IPS DF 4.7 (cell line): ENCODE results near the gene NDEL1.

Source experiments
- DNase-seq: peaks from one replicate; pipeline ENCODE4 v3.0.0-alpha.2; 2013; ENCODE audit warnings: low spot score; ENCODE audit errors: extremely low read depth

Gene NDEL1

GRCh38 chr17:8477715-8478441 is 42.2 kb downstream of the NDEL1 start:
- DNase-seq, result no peak

GRCh38 chr17:8479431-8479947 is 43.8 kb downstream of the NDEL1 start:
- DNase-seq, result no peak

GRCh38 chr17:8480011-8480976 is 44.6 kb downstream of the NDEL1 start:
- no peak for DNase-seq

DNA sequence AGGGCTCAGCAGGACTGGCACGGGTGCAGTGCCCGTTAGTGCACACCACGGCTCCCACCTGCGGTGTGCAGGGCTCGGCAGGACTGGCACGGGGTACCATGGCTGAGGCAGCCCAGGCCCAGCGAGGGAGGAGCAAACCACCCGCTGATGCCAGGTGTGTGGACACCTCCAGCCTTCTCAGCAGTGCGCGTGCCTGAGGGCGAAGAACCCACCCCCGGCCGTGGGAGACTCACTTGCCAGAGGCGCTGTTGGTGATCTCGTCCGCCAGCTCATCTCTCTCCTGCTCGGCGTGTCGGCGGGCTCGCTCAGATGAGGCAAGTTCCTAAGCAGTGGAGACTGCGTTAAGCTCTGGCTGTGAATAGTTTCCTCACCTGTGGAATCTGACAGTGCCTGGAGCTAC is 45.4 kb downstream of the NDEL1 start:
- DNase-seq, result no peak

DNA sequence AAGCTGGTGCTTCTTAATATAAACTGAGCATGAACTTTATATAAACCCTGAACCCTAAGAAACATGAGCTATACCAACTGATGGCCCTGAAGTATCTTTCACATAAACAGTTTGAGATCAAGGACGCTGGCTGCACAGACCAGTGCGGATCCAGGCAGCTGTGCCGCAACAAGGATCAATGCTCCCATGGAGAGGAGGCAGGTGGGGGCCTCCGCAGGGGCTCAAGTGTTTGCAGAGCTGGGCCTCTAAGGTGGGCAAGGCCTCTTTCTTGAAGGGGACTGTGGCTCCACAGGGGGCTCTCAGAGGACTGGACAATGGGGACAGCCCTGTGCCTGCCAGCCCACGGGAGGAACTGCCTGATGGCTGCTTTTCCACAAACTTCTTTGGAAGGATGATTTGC is 46.0 kb downstream of the NDEL1 start:
- DNase-seq, result no peak

GRCh38 chr17:8482546-8482945 is 46.9 kb downstream of the NDEL1 start:
- no peak for DNase-seq

- no peak for DNase-seq
Measured at GRCh38 chr17:8484465-8484864, 48.8 kb downstream of the NDEL1 start.

DNA sequence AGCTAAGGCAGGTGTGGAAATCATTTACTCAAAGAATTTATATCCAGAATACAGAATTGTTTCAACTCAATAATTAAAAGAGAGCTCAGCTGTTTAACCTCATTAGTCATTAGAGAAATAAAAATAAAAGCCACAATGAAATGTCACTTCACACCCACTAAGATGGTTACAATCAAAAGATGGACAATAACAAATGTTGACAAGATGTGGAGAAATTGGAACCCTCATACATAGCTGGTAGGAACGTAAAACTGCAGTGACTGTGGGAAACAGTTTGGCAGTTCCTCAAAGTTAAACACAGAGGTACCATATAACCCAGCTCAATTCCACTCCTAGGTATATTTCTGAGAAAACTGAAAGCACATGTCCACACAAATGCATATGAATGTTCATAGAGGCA is 49.8 kb downstream of the NDEL1 start:
- DNase-seq, result no peak

DNA sequence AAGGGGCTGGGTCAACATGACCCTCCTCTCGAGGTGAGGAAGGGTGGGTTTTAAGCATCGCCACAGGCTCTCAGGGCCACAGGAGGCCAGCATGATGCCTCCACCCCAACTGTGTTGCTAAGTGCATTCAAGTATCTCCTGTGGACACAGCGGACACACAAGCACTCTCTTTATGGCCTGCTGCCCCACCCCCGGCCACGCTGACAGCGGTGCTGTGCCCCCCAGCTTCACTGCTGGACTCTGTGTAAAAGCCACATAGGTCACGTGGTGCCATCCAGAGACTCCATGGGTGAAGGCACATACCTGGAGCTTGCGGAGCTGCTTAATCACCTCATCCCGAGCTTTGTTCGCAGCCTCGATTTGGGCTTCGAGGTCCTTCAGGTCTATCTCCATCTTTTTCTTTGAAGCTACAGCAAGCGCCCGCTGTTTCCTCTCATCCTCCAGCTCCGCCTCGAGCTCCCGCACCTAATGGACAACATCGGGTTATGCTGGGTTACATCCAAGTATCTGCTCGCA is 51.5 kb downstream of the NDEL1 start:
- no peak for DNase-seq

GRCh38 chr17:8487743-8488142 is 52.1 kb downstream of the NDEL1 start:
- DNase-seq, result no peak

GRCh38 chr17:8488491-8488890 is 52.8 kb downstream of the NDEL1 start:
- DNase-seq, result no peak

DNA sequence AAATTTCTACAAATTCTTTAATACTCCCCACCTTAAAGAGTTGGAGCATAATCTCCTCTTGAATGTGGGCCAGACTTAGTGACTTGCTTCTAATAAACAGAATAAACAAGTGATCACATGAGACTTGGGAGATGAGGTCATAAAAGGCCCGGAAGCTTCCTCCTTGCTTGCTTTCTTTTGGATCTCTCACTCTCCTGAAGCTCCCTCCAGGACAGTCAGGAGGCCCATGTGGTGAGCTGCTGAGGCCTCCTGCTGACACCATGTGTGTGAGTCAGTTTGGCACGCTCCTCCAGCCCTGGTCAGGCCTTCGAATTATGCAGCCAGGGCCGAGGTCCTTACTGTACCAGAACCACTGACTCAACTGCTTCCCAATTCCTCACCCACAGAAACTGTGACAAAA is 53.2 kb downstream of the NDEL1 start:
- DNase-seq, result no peak

DNA sequence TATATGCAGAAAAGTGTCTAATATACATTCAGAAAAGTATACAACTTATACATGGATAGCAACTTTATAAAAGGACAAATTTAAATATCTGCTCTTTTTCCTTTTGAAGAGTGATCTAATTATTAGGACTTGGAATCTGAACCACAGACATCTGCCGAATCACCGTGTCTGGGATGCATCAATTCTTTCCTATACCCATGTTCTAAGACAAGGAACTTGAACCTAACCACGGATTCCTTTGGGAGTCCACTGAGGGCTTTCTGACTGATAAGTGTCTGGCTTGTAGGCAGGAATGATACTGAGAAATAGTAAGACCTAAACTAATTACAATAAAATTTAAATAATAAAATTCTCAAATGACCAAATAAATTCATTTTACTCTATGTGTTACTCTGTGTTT is 54.2 kb downstream of the NDEL1 start:
- DNase-seq, result no peak

DNA sequence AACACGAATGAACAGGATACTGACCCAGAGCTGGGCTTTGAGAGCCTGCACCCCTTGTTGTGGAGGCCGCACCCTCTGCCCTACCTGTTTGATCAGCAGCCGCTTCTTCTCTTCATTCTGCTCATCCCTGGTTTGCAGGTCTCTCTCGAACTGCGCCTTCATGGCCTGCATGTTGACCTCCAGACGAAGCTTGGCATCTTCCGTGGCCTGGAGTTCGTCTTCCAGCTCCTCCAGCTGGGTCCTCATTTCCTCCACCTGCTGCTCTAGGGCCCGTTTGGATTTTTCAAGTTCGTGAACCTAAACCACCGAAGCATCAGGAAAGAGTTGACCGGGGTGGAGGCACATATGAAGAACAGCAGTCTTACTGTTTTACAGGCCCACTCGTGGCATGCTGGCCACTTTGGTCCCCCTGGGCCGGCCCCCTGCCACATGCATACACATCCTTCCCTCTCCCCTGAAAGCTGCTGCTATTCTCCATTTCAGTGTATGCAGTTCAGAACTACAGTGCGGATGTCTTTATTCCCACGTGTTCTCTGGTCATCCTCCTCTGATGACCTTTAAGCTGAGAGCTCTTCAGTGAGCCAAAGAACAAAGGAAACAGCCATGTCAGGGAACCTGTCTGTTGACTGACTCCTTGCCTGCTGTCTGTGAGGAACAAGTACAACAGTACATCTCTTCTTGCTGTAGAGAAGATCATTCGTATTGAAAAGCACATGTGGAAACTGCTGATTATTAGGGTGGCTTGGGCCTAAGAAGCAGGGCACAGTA is 54.8 kb downstream of the NDEL1 start:
- DNase-seq, result no peak

- DNase-seq, result no peak
Measured at GRCh38 chr17:8492121-8492520, 56.4 kb downstream of the NDEL1 start.

- no peak for DNase-seq
Measured at GRCh38 chr17:8494021-8494420, 58.3 kb downstream of the NDEL1 start.

DNA sequence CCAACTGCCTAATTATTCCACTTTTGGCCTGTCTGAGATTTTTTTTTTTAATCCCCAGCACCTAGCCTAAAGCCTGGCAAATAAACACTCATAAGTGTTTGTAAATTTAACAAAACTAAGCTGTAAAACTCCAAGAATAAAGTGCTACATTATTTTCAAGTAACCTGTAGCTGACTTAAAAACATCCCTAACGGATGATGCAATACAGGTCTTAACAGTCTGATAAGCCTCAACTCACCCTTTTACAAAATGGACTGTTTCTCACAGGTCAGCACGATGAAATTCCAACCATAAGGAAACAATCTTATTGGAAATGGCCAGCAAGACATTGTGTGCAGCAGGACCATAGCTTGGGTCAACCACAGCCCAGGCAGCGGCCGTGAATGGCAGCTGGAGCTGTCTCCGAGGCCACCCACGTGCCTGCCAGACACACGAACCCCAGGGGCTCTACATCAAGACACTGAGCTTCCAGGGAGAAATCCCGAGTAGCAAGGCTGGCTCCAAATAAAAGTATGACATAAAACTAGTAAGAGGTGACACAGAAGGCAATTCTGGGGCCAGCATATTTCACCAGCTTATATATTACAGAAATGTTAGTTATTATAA is 58.9 kb downstream of the NDEL1 start:
- DNase-seq, result no peak

- no peak for DNase-seq
Measured at GRCh38 chr17:8496081-8496480, 60.4 kb downstream of the NDEL1 start.

GRCh38 chr17:8499171-8499570 is 63.5 kb downstream of the NDEL1 start:
- no peak for DNase-seq

- no peak for DNase-seq
Measured at GRCh38 chr17:8499614-8500013, 63.9 kb downstream of the NDEL1 start.

- no peak for DNase-seq
Measured at GRCh38 chr17:8500609-8501008, 64.9 kb downstream of the NDEL1 start.
